Endothelial cell of umbilical vein (primary cell): ENCODE data around the gene ABCG4. TPM values are rescaled to one million over a fixed set of nuclear protein-coding genes. Genes with fewer than 3 reads are reported as not detected.

ENCODE experiments used
- BruUV-seq: library from RNA; stranded (reverse); fragments of 400-500 nt; replicated peaks from 2 replicates; lab custom pipeline; 2021; lab: Mats Ljungman, UMichigan
- CTCF ChIA-PET: fragments of 300-600, 350-600 bp; sonication (Branson Sonifier 250); formaldehyde crosslinking; loops from one replicate; lab custom pipeline; 2021; ENCODE audit warnings: antibody characterized with exemption, inconsistent platforms; lab: Charles Lee
- POLR2A ChIA-PET: fragments of 300-600, 350-600 bp; sonication (Branson Sonifier 250); formaldehyde crosslinking; loops from one replicate; lab custom pipeline; 2021; ENCODE audit warnings: antibody characterized with exemption, inconsistent platforms; lab: Charles Lee
- DNase-seq: peaks from one replicate; pipeline ENCODE4 v3.0.0-alpha.2; 2011; ENCODE audit warnings: low read depth, low spot score
- FAIRE-seq: peaks from 2 replicates; lab custom pipeline; 2011; peaks lifted over from hg19 to GRCh38; lab: Jason Lieb, UNC
- H2AFZ ChIP-seq: 2 replicates; pipeline ENCODE4 v1.6.0; 2012; ENCODE audit warnings: low read depth, low read length, control low read depth, inconsistent platforms
- H3K27ac ChIP-seq: 2 replicates; pipeline ENCODE4 v1.5.1; 2011; ENCODE audit warnings: low read depth, mild to moderate bottlenecking, control low read depth, low read length, moderate library complexity; ENCODE audit not compliant: insufficient read depth
- H3K27me3 ChIP-seq, 2 experiments: 2 replicates each; pipeline versions ENCODE4 v1.6.0 to v1.6.1; 2011; ENCODE audit warnings: low read length in 2 of 2, mixed read lengths in 1 of 2; ENCODE audit not compliant: control insufficient read depth in 2 of 2, insufficient read depth in 2 of 2
- H3K36me3 ChIP-seq, 2 experiments: 2 replicates in 1 of 2; 3 replicates in 1 of 2; pipeline ENCODE4 v1.5.1; 2011; ENCODE audit warnings: low read length in 2 of 2, mild to moderate bottlenecking in 1 of 2, moderate library complexity in 1 of 2; ENCODE audit not compliant: control insufficient read depth in 2 of 2, insufficient read depth in 2 of 2; ENCODE audit errors: extremely low read depth in 1 of 2
- H3K4me1 ChIP-seq: 3 replicates; pipeline ENCODE4 v1.5.1; 2011; ENCODE audit warnings: mild to moderate bottlenecking, low read length; ENCODE audit not compliant: control insufficient read depth, insufficient read depth; ENCODE audit errors: extremely low read depth
- H3K4me2 ChIP-seq: 2 replicates; pipeline ENCODE4 v1.6.1; 2011; ENCODE audit warnings: low read length, control low read depth, mixed read lengths; ENCODE audit not compliant: insufficient read depth
- H3K4me3 ChIP-seq, 3 experiments: fragments of 200-600 bp in 1 of 3; sonication (generic), shearing (Covaris generic) in 1 of 3; replicated peaks in 1 of 3; 2 replicates each; pipeline ENCODE4 v1.5.1; 2011 to 2016; ENCODE audit warnings: control low read depth in 3 of 3, low read length in 3 of 3, mild to moderate bottlenecking in 2 of 3, inconsistent platforms in 1 of 3, low read depth in 1 of 3, moderate library complexity in 1 of 3; ENCODE audit not compliant: insufficient read depth in 1 of 3
- H3K79me2 ChIP-seq: 2 replicates; pipeline ENCODE4 v1.6.0; 2012; ENCODE audit warnings: low read length, inconsistent platforms; ENCODE audit not compliant: control insufficient read depth, insufficient read depth
- H3K9ac ChIP-seq: replicated peaks from 2 replicates; pipeline ENCODE3; 2011; ENCODE audit warnings: low read length, control low read depth; ENCODE audit not compliant: insufficient read depth; ENCODE audit errors: extremely low read depth
- H3K9me1 ChIP-seq: replicated peaks from 3 replicates; pipeline ENCODE4 v1.6.0; 2011; ENCODE audit warnings: mild to moderate bottlenecking, low read length; ENCODE audit not compliant: control insufficient read depth, insufficient read depth; ENCODE audit errors: extremely low read depth
- H3K9me3 ChIP-seq: replicated peaks from 2 replicates; pipeline ENCODE4 v1.5.1; 2012; ENCODE audit warnings: low read length, inconsistent platforms; ENCODE audit not compliant: control insufficient read depth, insufficient read depth
- H4K20me1 ChIP-seq: replicated peaks from 2 replicates; pipeline ENCODE3; 2011; ENCODE audit warnings: mild to moderate bottlenecking, low read length; ENCODE audit not compliant: control insufficient read depth, insufficient read depth; ENCODE audit errors: extremely low read depth
- CTCF ChIP-seq, 2 donors: IDR thresholded peaks; 1 replicate in 1 of 2; 2 replicates in 1 of 2; pipeline ENCODE4 v1.5.1; 2011; ENCODE audit warnings: low read length in 2 of 2, mild to moderate bottlenecking in 2 of 2, moderate library complexity in 2 of 2, control low read depth in 1 of 2, inconsistent platforms in 1 of 2, low read depth in 1 of 2; ENCODE audit not compliant: insufficient read depth in 1 of 2; ENCODE audit errors: extremely low read depth in 1 of 2
- GATA2 ChIP-seq: IDR thresholded peaks from 2 replicates; pipeline ENCODE4 v1.7.0; 2011; ENCODE audit warnings: low read depth, mild to moderate bottlenecking, moderate library complexity, mixed read lengths, low read length; ENCODE audit not compliant: insufficient read length, insufficient read depth
- POLR2AphosphoS5 ChIP-seq: IDR thresholded peaks from 2 replicates; pipeline ENCODE4 v1.6.1; 2012; ENCODE audit warnings: low read depth, mild to moderate bottlenecking, control low read depth, low read length, moderate library complexity; ENCODE audit not compliant: insufficient read depth
- dilution Hi-C: fragments of 300-500 bp; cut with MboI; formaldehyde crosslinking; loops from one replicate; pipeline ENCODE4 v1.15.0; 2019; ENCODE audit warnings: low sequenced_read_pairs; ENCODE audit not compliant: extremely low pct_ligation_motif_present
- intact Hi-C: fragments of 100-400 bp; cut with micrococcal nuclease; formaldehyde crosslinking; loops from one replicate; pipeline ENCODE4 v1.10.0; 2022
- polyA plus RNA-seq, 4 experiments: library from polyadenylated mRNA; depleted of rRNA in 3 of 4; stranded (reverse) in 3 of 4; unstranded in 1 of 4; fragments of >200 nt; gene quantifications; 2 replicates each; pipeline versions ENCODE4 v1.2.1 to v1.2.3, GENCODE V29; 2011 to 2012; ENCODE audit warnings: missing spikeins in 1 of 4
- total RNA-seq: library from RNA; stranded (reverse); gene quantifications from 2 replicates; pipeline ENCODE4 v1.2.3, GENCODE V29; 2021

The ABCG4 gene
- total and polyA plus RNA-seq, 2 donors (not counting 3 experiments of a cell fraction or from before 2014, with no cell fraction given): 1.0 to 1.7 TPM

DNA sequence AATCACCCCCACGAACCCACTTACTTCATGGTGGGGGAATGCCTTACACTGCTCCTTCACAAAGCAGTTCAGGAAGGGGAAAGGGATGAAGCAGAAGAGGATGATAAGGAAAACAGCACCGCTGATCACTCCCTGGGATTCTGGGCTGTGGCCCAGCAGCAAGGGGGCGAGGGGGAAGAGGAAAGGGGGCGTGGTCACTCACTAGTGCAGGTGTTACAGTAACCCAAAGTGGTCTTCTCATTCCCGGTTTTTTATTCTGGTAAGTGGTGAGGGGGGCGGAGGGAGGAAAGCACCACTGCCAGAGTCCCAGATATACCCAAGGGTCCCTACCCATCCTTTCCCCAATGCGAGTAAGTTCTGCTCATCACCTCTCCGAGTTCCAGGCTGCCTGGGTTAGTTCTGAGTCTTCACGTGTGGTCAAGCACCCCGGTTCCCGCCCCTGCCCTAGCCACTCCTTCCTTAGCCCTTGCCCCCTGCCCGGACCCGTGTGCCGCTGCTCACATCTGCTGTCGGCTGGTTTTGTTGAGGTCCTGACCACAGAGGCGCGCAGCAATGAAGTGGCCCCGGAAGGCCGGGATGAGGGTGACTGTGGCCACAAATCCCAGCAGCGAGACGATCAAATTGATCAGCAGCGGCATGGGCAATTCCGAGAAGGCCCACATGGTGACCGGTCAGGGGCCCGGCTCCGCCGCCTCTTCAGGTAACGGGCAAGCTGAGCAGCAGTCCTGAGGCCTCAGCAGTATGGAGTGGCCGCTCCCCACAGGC is 47.7 kb upstream of the ABCG4 start:
- FAIRE-seq: peak; percentile 55
- Histone ChIP-seq H3K27ac (peak overlapping the region; percentile 94), H4K20me1 (no peaks in the 10 kb centered on the region), H3K4me1 (peaks cover 17% of the 10 kb centered on the region), H3K79me2 (peaks cover 15% of the 10 kb centered on the region), H3K36me3 (peaks cover 7 to 19% of the 10 kb centered on the region in 2 experiments), H3K9ac (peak overlapping the region; percentile 89), H3K4me2 (peak overlapping the region; percentile 91), H3K4me3 (peak overlapping the region; percentile 81 to 97 (median 86)), H3K27me3 (no peaks in the 10 kb centered on the region), H2AFZ (peak overlapping the region; percentile 65), H3K9me3 (no peaks in the 10 kb centered on the region), H3K9me1 (no peaks in the 10 kb centered on the region)
- dilution Hi-C loops (no loop called here), intact Hi-C loops (loop anchor here (1.0 to 2.0 kb wide), 2 partner anchors 34 to 44 kb away; partner anchors contain the start of gene VPS11)
- POLR2A ChIA-PET: interaction anchor here (1.0 to 1.4 kb wide), 4 partner anchors 15 to 215 kb away, joined by 3 to 7 read pairs (median 3); partner anchors contain the start of genes HINFP, MCAM and VPS11
- DNase-seq: no peak
- CTCF ChIA-PET: interaction anchor here (1.0 to 2.1 kb wide), 13 partner anchors 17 to 239 kb away, joined by 3 to 27 read pairs (median 9); partner anchors contain the start of genes CBL, HINFP and VPS11
- TSS peak; percentile 53 for BruUV-seq
- peak in 1 of 2 donors; percentile 19 for TF ChIP-seq CTCF (IDR thresholded peaks at IDR 0.05; ENCODE audit: extremely low read depth in 1 of 2, insufficient read depth in 1 of 2, low read depth in 1 of 2, low read length in 2 of 2)
- TF ChIP-seq POLR2AphosphoS5: no peak
- no peak for TF ChIP-seq GATA2
